Endothelial cell of umbilical vein (primary cell): ENCODE results near the gene UNC50. TPM values are rescaled to one million over a fixed set of nuclear protein-coding genes. Genes with fewer than 3 reads are reported as not detected.
A peak's percentile ranks its signal among the peaks of the same experiment; 100 is the strongest.

ENCODE experiments used
- BruUV-seq: library from RNA; stranded (reverse); fragments of 400-500 nt; replicated peaks from 2 replicates; lab custom pipeline; 2021; lab: Mats Ljungman, UMichigan
- CTCF ChIA-PET: fragments of 300-600, 350-600 bp; sonication (Branson Sonifier 250); formaldehyde crosslinking; loops from one replicate; lab custom pipeline; 2021; ENCODE audit warnings: antibody characterized with exemption, inconsistent platforms; lab: Charles Lee
- POLR2A ChIA-PET: fragments of 300-600, 350-600 bp; sonication (Branson Sonifier 250); formaldehyde crosslinking; loops from one replicate; lab custom pipeline; 2021; ENCODE audit warnings: antibody characterized with exemption, inconsistent platforms; lab: Charles Lee
- DNase-seq: peaks from one replicate; pipeline ENCODE4 v3.0.0-alpha.2; 2011; ENCODE audit warnings: low read depth, low spot score
- FAIRE-seq: peaks from 2 replicates; lab custom pipeline; 2011; peaks lifted over from hg19 to GRCh38; lab: Jason Lieb, UNC
- H2AFZ ChIP-seq: 2 replicates; pipeline ENCODE4 v1.6.0; 2012; ENCODE audit warnings: low read depth, low read length, control low read depth, inconsistent platforms
- H3K27ac ChIP-seq: 2 replicates; pipeline ENCODE4 v1.5.1; 2011; ENCODE audit warnings: low read depth, mild to moderate bottlenecking, control low read depth, low read length, moderate library complexity; ENCODE audit not compliant: insufficient read depth
- H3K27me3 ChIP-seq, 2 experiments: 2 replicates each; pipeline versions ENCODE4 v1.6.0 to v1.6.1; 2011; ENCODE audit warnings: low read length in 2 of 2, mixed read lengths in 1 of 2; ENCODE audit not compliant: control insufficient read depth in 2 of 2, insufficient read depth in 2 of 2
- H3K36me3 ChIP-seq, 2 experiments: 2 replicates in 1 of 2; 3 replicates in 1 of 2; pipeline ENCODE4 v1.5.1; 2011; ENCODE audit warnings: low read length in 2 of 2, mild to moderate bottlenecking in 1 of 2, moderate library complexity in 1 of 2; ENCODE audit not compliant: control insufficient read depth in 2 of 2, insufficient read depth in 2 of 2; ENCODE audit errors: extremely low read depth in 1 of 2
- H3K4me1 ChIP-seq: 3 replicates; pipeline ENCODE4 v1.5.1; 2011; ENCODE audit warnings: mild to moderate bottlenecking, low read length; ENCODE audit not compliant: control insufficient read depth, insufficient read depth; ENCODE audit errors: extremely low read depth
- H3K4me2 ChIP-seq: 2 replicates; pipeline ENCODE4 v1.6.1; 2011; ENCODE audit warnings: low read length, control low read depth, mixed read lengths; ENCODE audit not compliant: insufficient read depth
- H3K4me3 ChIP-seq, 3 experiments: fragments of 200-600 bp in 1 of 3; sonication (generic), shearing (Covaris generic) in 1 of 3; replicated peaks in 1 of 3; 2 replicates each; pipeline ENCODE4 v1.5.1; 2011 to 2016; ENCODE audit warnings: control low read depth in 3 of 3, low read length in 3 of 3, mild to moderate bottlenecking in 2 of 3, inconsistent platforms in 1 of 3, low read depth in 1 of 3, moderate library complexity in 1 of 3; ENCODE audit not compliant: insufficient read depth in 1 of 3
- H3K79me2 ChIP-seq: 2 replicates; pipeline ENCODE4 v1.6.0; 2012; ENCODE audit warnings: low read length, inconsistent platforms; ENCODE audit not compliant: control insufficient read depth, insufficient read depth
- H3K9ac ChIP-seq: replicated peaks from 2 replicates; pipeline ENCODE3; 2011; ENCODE audit warnings: low read length, control low read depth; ENCODE audit not compliant: insufficient read depth; ENCODE audit errors: extremely low read depth
- H3K9me1 ChIP-seq: replicated peaks from 3 replicates; pipeline ENCODE4 v1.6.0; 2011; ENCODE audit warnings: mild to moderate bottlenecking, low read length; ENCODE audit not compliant: control insufficient read depth, insufficient read depth; ENCODE audit errors: extremely low read depth
- H3K9me3 ChIP-seq: replicated peaks from 2 replicates; pipeline ENCODE4 v1.5.1; 2012; ENCODE audit warnings: low read length, inconsistent platforms; ENCODE audit not compliant: control insufficient read depth, insufficient read depth
- H4K20me1 ChIP-seq: replicated peaks from 2 replicates; pipeline ENCODE3; 2011; ENCODE audit warnings: mild to moderate bottlenecking, low read length; ENCODE audit not compliant: control insufficient read depth, insufficient read depth; ENCODE audit errors: extremely low read depth
- CTCF ChIP-seq, 2 donors: IDR thresholded peaks; 1 replicate in 1 of 2; 2 replicates in 1 of 2; pipeline ENCODE4 v1.5.1; 2011; ENCODE audit warnings: low read length in 2 of 2, mild to moderate bottlenecking in 2 of 2, moderate library complexity in 2 of 2, control low read depth in 1 of 2, inconsistent platforms in 1 of 2, low read depth in 1 of 2; ENCODE audit not compliant: insufficient read depth in 1 of 2; ENCODE audit errors: extremely low read depth in 1 of 2
- EZH2 ChIP-seq: IDR thresholded peaks from 2 replicates; pipeline ENCODE4 v1.6.1; 2012; ENCODE audit warnings: borderline replicate concordance, low read depth, mild to moderate bottlenecking, moderate library complexity, low read length, inconsistent platforms; ENCODE audit not compliant: severe bottlenecking
- FOS ChIP-seq: IDR thresholded peaks from 2 replicates; pipeline ENCODE4 v1.6.1; 2011; ENCODE audit warnings: mild to moderate bottlenecking, low read length, moderate library complexity, borderline replicate concordance; ENCODE audit not compliant: insufficient read depth
- GATA2 ChIP-seq: IDR thresholded peaks from 2 replicates; pipeline ENCODE4 v1.7.0; 2011; ENCODE audit warnings: low read depth, mild to moderate bottlenecking, moderate library complexity, mixed read lengths, low read length; ENCODE audit not compliant: insufficient read length, insufficient read depth
- JUN ChIP-seq: IDR thresholded peaks from 2 replicates; pipeline ENCODE4 v1.6.1; 2011; ENCODE audit warnings: borderline replicate concordance, low read depth; ENCODE audit not compliant: insufficient read length, insufficient read depth
- MAX ChIP-seq: IDR thresholded peaks from 2 replicates; pipeline ENCODE4 v1.6.1; 2011; ENCODE audit not compliant: insufficient read depth, insufficient read length
- MYC ChIP-seq: IDR thresholded peaks from one replicate; pipeline ENCODE4 v1.6.1; 2011; ENCODE audit warnings: mild to moderate bottlenecking, low read depth, low read length
- POLR2A ChIP-seq: IDR thresholded peaks from 2 replicates; pipeline ENCODE4 v1.6.1; 2012; ENCODE audit warnings: low read depth, mild to moderate bottlenecking, control low read depth, low read length
- POLR2AphosphoS5 ChIP-seq: IDR thresholded peaks from 2 replicates; pipeline ENCODE4 v1.6.1; 2012; ENCODE audit warnings: low read depth, mild to moderate bottlenecking, control low read depth, low read length, moderate library complexity; ENCODE audit not compliant: insufficient read depth
- dilution Hi-C: fragments of 300-500 bp; cut with MboI; formaldehyde crosslinking; loops from one replicate; pipeline ENCODE4 v1.15.0; 2019; ENCODE audit warnings: low sequenced_read_pairs; ENCODE audit not compliant: extremely low pct_ligation_motif_present
- intact Hi-C: fragments of 100-400 bp; cut with micrococcal nuclease; formaldehyde crosslinking; loops from one replicate; pipeline ENCODE4 v1.10.0; 2022
- polyA plus RNA-seq, 4 experiments: library from polyadenylated mRNA; depleted of rRNA in 3 of 4; stranded (reverse) in 3 of 4; unstranded in 1 of 4; fragments of >200 nt; gene quantifications; 2 replicates each; pipeline versions ENCODE4 v1.2.1 to v1.2.3, GENCODE V29; 2011 to 2012; ENCODE audit warnings: missing spikeins in 1 of 4
- total RNA-seq: library from RNA; stranded (reverse); gene quantifications from 2 replicates; pipeline ENCODE4 v1.2.3, GENCODE V29; 2021

Gene UNC50
- total and polyA plus RNA-seq, 2 donors (not counting 3 experiments of a cell fraction or from before 2014, with no cell fraction given) = 33.5 to 56.6 TPM

- POLR2A ChIA-PET = no interaction called here
- CTCF ChIA-PET = no interaction called here
- Histone ChIP-seq H3K27me3 (no peaks in the 10 kb centered on the region), H3K9me3 (no peaks in the 10 kb centered on the region), H3K9me1 (peaks cover 2% of the 10 kb centered on the region), H2AFZ (no peak overlapping the region), H3K36me3 (no peaks in the 10 kb centered on the region), H3K9ac (no peak overlapping the region), H4K20me1 (no peaks in the 10 kb centered on the region), H3K4me1 (no peaks in the 10 kb centered on the region), H3K27ac (no peak overlapping the region), H3K4me2 (no peak overlapping the region), H3K4me3 (no peak overlapping the region), H3K79me2 (peaks cover 14% of the 10 kb centered on the region)
- dilution Hi-C loops = no loop called here
- peak; percentile 62 for DNase-seq
- TF ChIP-seq POLR2AphosphoS5 (no peak), MAX (no peak), JUN (no peak), MYC (no peak), CTCF (IDR thresholded peaks at IDR 0.05; ENCODE audit: extremely low read depth in 1 of 2, insufficient read depth in 1 of 2, low read depth in 1 of 2, low read length in 2 of 2) (no peak), GATA2 (no peak), FOS (no peak), POLR2A (no peak), EZH2 (no peak)
- no TSS peak for BruUV-seq
- intact Hi-C loops = loop anchor here (5.0 kb wide), 1 partner anchor 47 kb away; no protein-coding TSS in a partner anchor
- no peak for FAIRE-seq
These were observed 46.5 kb downstream of the UNC50 start for GRCh38 chr2:98654699-98655495.
